ENCODE measurements around the gene OLFML3.

GRCh38 chr1:114003431-114003830 is 24.2 kb downstream of the OLFML3 start:
- TF ChIP-seq CTCF (conservative IDR thresholded peaks at IDR 0.05; ENCODE audit: low read length) = no peak
- TF ChIP-seq EZH2phosphoT487 (IDR thresholded peaks at IDR 0.05; ENCODE audit: borderline replicate concordance) = no peak

Data from Loucy (cell line).